NCI-H1694 (cell line): ENCODE results near the gene HSD17B2.
"Not testable (repeated sequence)": the region's sequence is repeated elsewhere in the genome, so short reads cannot be mapped to it uniquely, and the experiment has no call there.

Experiments
- DNase-seq: peaks from one replicate; lab custom pipeline; 2025; lab: John Stamatoyannopoulos, UW

The HSD17B2 gene

GRCh38 chr16:82133798-82134197 lies 98.7 kb downstream of the HSD17B2 start:
- no peak for DNase-seq

DNA sequence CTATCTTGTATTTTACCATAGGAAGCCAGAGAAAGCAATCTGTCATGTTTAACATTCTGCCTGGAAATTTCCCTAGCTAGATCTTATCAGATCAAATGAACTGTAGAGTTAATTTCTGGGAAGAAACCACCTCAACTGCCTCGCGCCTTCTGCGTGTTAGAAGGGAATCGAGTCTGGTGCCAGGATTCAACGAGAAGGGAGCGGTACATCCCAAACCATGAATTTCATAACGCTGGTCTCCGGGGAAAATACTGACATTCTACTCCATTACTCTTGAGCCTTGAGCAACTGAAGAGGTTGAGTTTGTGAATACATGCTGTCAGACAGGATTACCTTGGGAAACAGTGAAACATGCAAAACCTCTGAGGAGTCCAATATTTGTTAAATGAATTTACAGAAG lies 99.8 kb downstream of the HSD17B2 start:
- DNase-seq = no peak

- no peak for DNase-seq
These were observed 100.8 kb downstream of the HSD17B2 start for GRCh38 chr16:82135844-82136243.

GRCh38 chr16:82136956-82137821 lies 102.1 kb downstream of the HSD17B2 start:
- no peak for DNase-seq

GRCh38 chr16:82137822-82138167 lies 102.7 kb downstream of the HSD17B2 start:
- no peak for DNase-seq

GRCh38 chr16:82138478-82139285 lies 103.6 kb downstream of the HSD17B2 start:
- no peak for DNase-seq

- not testable (repeated sequence) for DNase-seq
These were observed 104.2 kb downstream of the HSD17B2 start for GRCh38 chr16:82139286-82139571.

DNA sequence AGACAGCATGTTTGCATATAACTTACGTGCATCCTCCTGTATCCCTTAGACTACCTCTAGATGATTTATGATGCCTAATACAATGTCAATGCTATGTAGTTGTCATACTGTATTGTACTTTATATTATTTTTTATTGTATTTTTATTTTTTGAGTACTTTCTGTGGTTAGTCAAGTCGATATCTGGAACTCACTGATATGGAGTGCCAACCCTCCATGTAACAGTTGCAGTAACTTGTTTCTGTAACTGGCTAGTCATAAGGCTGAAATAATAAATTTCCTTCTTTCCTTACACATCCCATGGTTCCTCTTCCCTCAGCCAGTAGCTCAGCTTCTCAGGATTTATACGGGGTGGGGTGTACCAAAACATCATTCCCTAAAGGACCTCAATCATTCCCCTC lies 111.5 kb downstream of the HSD17B2 start:
- no peak for DNase-seq

- DNase-seq = no peak
These were observed 111.9 kb downstream of the HSD17B2 start for GRCh38 chr16:82146957-82147356.

GRCh38 chr16:82147546-82147945 lies 112.5 kb downstream of the HSD17B2 start:
- DNase-seq = no peak
